ENCODE measurements around the gene TNFRSF8.

The TNFRSF8 gene

GRCh38 chr1:12181568-12181967, 118.5 kb downstream of the TNFRSF8 start:
- Histone ChIP-seq H3K9ac (no peak overlapping the region), H2AFZ (ENCODE audit: low read depth) (no peak overlapping the region), H3K27me3 (ENCODE audit: insufficient read depth, low read depth) (no peaks in the 10 kb centered on the region), H4K20me1 (ENCODE audit: insufficient read depth) (peaks cover under 1% of the 10 kb centered on the region; the same call in 1 of the 2 replicates), H3K4me3 (IDR thresholded peaks at IDR 0.05; ENCODE audit: insufficient read depth, low read depth, low read length) (no peak overlapping the region), H3K36me3 (ENCODE audit: insufficient read depth) (no peaks in the 10 kb centered on the region), H3K4me2 (no peak overlapping the region), H3K79me2 (ENCODE audit: insufficient read depth, low read depth) (peaks cover 50% of the 10 kb centered on the region), H3K27ac (no peak overlapping the region), H3K4me1 (ENCODE audit: low read depth, poor library complexity, severe bottlenecking) (no peaks in the 10 kb centered on the region)
- no peak for TF ChIP-seq CTCF (conservative IDR thresholded peaks at IDR 0.05; ENCODE audit: low read depth, low read length)

DNA sequence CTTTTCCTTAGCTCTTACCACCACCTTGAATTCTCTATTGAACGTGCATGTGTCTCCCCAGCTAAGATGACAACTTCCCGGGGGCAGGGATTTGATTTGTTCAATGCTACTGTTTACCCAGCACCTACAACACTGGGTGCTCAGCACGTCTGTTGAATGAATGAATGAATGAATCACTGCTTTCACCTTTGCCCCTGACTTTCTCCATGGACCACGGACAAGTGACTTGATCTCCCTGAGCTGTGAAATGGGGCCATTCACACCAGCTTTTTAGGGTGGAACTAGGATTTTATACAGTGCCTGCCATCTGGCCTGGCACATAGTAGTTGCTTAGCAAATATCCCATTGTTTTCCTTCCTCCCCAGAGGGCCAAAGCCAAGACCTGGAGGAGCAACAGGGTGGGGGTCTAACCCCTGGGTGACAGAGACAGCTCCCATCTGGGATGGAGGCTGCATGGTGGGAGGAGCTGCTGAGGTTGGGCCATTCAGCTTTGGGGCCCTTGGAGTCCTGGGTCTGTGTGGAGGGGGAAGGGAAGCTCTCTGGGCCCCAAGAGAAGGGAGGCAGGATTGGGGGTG, 119.4 kb downstream of the TNFRSF8 start:
- Histone ChIP-seq H3K4me3 (IDR thresholded peaks at IDR 0.05; ENCODE audit: insufficient read depth, low read depth, low read length) (no peak overlapping the region), H3K36me3 (ENCODE audit: insufficient read depth) (no peaks in the 10 kb centered on the region), H4K20me1 (ENCODE audit: insufficient read depth) (peaks cover 10% of the 10 kb centered on the region; the same call in 1 of the 2 replicates), H3K27me3 (ENCODE audit: insufficient read depth, low read depth) (no peaks in the 10 kb centered on the region), H3K4me2 (no peak overlapping the region), H3K27ac (no peak overlapping the region), H3K79me2 (ENCODE audit: insufficient read depth, low read depth) (peaks cover 49% of the 10 kb centered on the region; the same call in 1 of the 2 replicates), H3K9ac (no peak overlapping the region), H3K4me1 (ENCODE audit: low read depth, poor library complexity, severe bottlenecking) (no peaks in the 10 kb centered on the region), H2AFZ (ENCODE audit: low read depth) (no peak overlapping the region)
- TF ChIP-seq CTCF (conservative IDR thresholded peaks at IDR 0.05; ENCODE audit: low read depth, low read length): no peak

DNA sequence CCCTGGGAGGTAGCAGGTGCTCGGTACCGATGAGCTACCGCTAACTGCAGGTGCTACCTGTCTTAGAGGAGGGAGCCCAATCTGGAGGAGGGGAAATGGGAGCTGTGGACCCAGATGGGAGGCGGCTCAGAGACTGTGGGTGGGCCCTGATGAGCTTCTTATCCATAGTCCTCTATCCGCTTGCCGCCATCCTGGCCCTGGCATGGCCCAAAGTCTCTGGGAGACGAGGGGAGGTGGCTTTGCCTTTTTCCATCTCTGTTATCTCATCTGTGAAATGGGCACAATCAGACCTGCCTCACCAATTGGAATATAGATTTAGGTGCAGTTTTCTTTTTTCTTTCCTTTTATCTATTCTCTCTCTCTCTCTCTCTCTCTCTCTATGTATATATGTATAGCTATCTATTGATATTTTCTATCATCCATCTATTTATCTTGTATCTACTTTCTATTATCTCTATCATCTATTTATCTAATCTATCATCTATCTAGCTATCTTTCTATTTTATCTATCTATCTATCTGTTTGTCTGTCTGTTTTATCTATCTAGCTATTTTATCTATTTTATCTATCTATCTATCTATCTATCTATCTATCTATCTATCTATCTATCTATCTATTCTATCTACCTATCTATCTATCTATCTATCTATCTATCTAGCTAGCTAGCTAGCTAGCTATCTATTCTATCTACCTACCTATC, 120.1 kb downstream of the TNFRSF8 start:
- H2AFZ ChIP-seq (ENCODE audit: low read depth): no peak overlapping the region
- H4K20me1 ChIP-seq (ENCODE audit: insufficient read depth): peaks cover 16% of the 10 kb centered on the region; the same call in 1 of the 2 replicates
- H3K36me3 ChIP-seq (ENCODE audit: insufficient read depth): no peaks in the 10 kb centered on the region
- H3K27ac ChIP-seq: no peak overlapping the region
- H3K9ac ChIP-seq: no peak overlapping the region
- no peak overlapping the region for H3K4me2 ChIP-seq
- H3K4me3 ChIP-seq (IDR thresholded peaks at IDR 0.05; ENCODE audit: insufficient read depth, low read depth, low read length): no peak overlapping the region
- no peak for TF ChIP-seq CTCF (conservative IDR thresholded peaks at IDR 0.05; ENCODE audit: low read depth, low read length)
- no peaks in the 10 kb centered on the region for H3K27me3 ChIP-seq (ENCODE audit: insufficient read depth, low read depth)
- H3K4me1 ChIP-seq (ENCODE audit: low read depth, poor library complexity, severe bottlenecking): no peaks in the 10 kb centered on the region
- peaks cover 49% of the 10 kb centered on the region; the same call in 1 of the 2 replicates for H3K79me2 ChIP-seq (ENCODE audit: insufficient read depth, low read depth)

GRCh38 chr1:12184008-12184681, 121.0 kb downstream of the TNFRSF8 start:
- no peak overlapping the region for H3K9ac ChIP-seq

More at GRCh38 chr1:12184008-12184681, 121.0 kb downstream of the TNFRSF8 start:
- H3K36me3 ChIP-seq (ENCODE audit: insufficient read depth): no peaks in the 10 kb centered on the region
- no peak overlapping the region for H3K4me2 ChIP-seq
- peaks cover 16% of the 10 kb centered on the region; the same call in 1 of the 2 replicates for H4K20me1 ChIP-seq (ENCODE audit: insufficient read depth)
- no peaks in the 10 kb centered on the region for H3K4me1 ChIP-seq (ENCODE audit: low read depth, poor library complexity, severe bottlenecking)
- no peak overlapping the region for H2AFZ ChIP-seq (ENCODE audit: low read depth)
- TF ChIP-seq CTCF (conservative IDR thresholded peaks at IDR 0.05; ENCODE audit: low read depth, low read length): no peak
- H3K4me3 ChIP-seq (IDR thresholded peaks at IDR 0.05; ENCODE audit: insufficient read depth, low read depth, low read length): no peak overlapping the region
- H3K79me2 ChIP-seq (ENCODE audit: insufficient read depth, low read depth): peaks cover 44% of the 10 kb centered on the region; the same call in 1 of the 2 replicates
- H3K27ac ChIP-seq: no peak overlapping the region
- H3K27me3 ChIP-seq (ENCODE audit: insufficient read depth, low read depth): no peaks in the 10 kb centered on the region
